Measurements from ENCODE around the gene ACER3. TPM values are rescaled to one million over a fixed set of nuclear protein-coding genes. Genes with fewer than 3 reads are reported as not detected.
A peak's percentile ranks its signal among the peaks of the same experiment; 100 is the strongest.

Gene ACER3
- total and polyA plus RNA-seq, 2 experiments from 2014 or later, result 6.2 to 26.5 TPM

GRCh38 chr11:77067861-77068443 lies 207.2 kb downstream of the ACER3 start:
- peaks cover 10% of the 10 kb centered on the region for H3F3A ChIP-seq (replicated peaks; ENCODE audit: low read depth)
- H3K4me3 ChIP-seq, result peak overlapping the region; percentile 84
- no peaks in the 10 kb centered on the region for H3K79me2 ChIP-seq (replicated peaks; ENCODE audit: insufficient read depth)
- no peaks in the 10 kb centered on the region for H3K36me3 ChIP-seq (ENCODE audit: insufficient read depth)
- H3K4me3 Mint-ChIP-seq, result peak overlapping the region; percentile 73
- H3K27ac Mint-ChIP-seq, result no peak overlapping the region
- H3K36me3 Mint-ChIP-seq (ENCODE audit: low read depth), result no peaks in the 10 kb centered on the region
- ATAC-seq (no peak), DNase-seq (ENCODE audit: low spot score) (no peak)
- H3K4me1 Mint-ChIP-seq, result peaks cover 24% of the 10 kb centered on the region
- no peaks in the 10 kb centered on the region for H4K20me1 ChIP-seq (replicated peaks; ENCODE audit: insufficient read depth)
- H3K4me1 ChIP-seq (ENCODE audit: insufficient read depth), result peaks cover 12% of the 10 kb centered on the region; the same call in 1 of the 2 replicates
- TF ChIP-seq POLR2AphosphoS5 (IDR thresholded peaks at IDR 0.05; ENCODE audit: low read depth) (no peak), ZNF331 (CRISPR knock-in tag; IDR thresholded peaks at IDR 0.05; ENCODE audit: low read depth) (no peak), EZH2phosphoT487 (IDR thresholded peaks at IDR 0.05; ENCODE audit: unreplicated experiment) (no peak)
- peak overlapping the region; percentile 92 for H3K4me2 ChIP-seq
- H3K27me3 Mint-ChIP-seq (ENCODE audit: insufficient read depth, low read depth, poor library complexity), result peaks cover 27% of the 10 kb centered on the region
- no peak overlapping the region for H3K27ac ChIP-seq (ENCODE audit: low read depth)
- no peaks in the 10 kb centered on the region for H3K9me2 ChIP-seq (ENCODE audit: insufficient read depth)
- no peaks in the 10 kb centered on the region for H3K27me3 ChIP-seq (ENCODE audit: insufficient read depth)
- H3K9me3 Mint-ChIP-seq, result no peaks in the 10 kb centered on the region
- no peak overlapping the region for H2AFZ ChIP-seq

- TF ChIP-seq ETS1 (IDR thresholded peaks at IDR 0.05) (no peak), STAT1 (IDR thresholded peaks at IDR 0.05; ENCODE audit: unreplicated experiment) (no peak), ZNF114 (CRISPR knock-in tag; IDR thresholded peaks at IDR 0.05) (no peak)
- no peak for DNase-seq (ENCODE audit: low spot score)
- Histone ChIP-seq H3K4me1 (ENCODE audit: insufficient read depth) (peaks cover 12% of the 10 kb centered on the region; the same call in 1 of the 2 replicates), H2AFZ (no peak overlapping the region), H3K79me2 (replicated peaks; ENCODE audit: insufficient read depth) (no peaks in the 10 kb centered on the region), H3K27me3 (ENCODE audit: insufficient read depth) (no peaks in the 10 kb centered on the region), H3K27ac (ENCODE audit: low read depth) (no peak overlapping the region), H3K4me3 (no peak overlapping the region), H3K4me2 (peak overlapping the region; percentile 92; the same call in 1 of the 2 replicates), H3K36me3 (ENCODE audit: insufficient read depth) (no peaks in the 10 kb centered on the region), H3F3A (replicated peaks; ENCODE audit: low read depth) (peaks cover 10% of the 10 kb centered on the region), H3K9me2 (ENCODE audit: insufficient read depth) (no peaks in the 10 kb centered on the region), H4K20me1 (replicated peaks; ENCODE audit: insufficient read depth) (no peaks in the 10 kb centered on the region)
- Mint-ChIP-seq H3K4me3 (no peak overlapping the region), H3K9me3 (no peaks in the 10 kb centered on the region), H3K4me1 (peaks cover 24% of the 10 kb centered on the region), H3K36me3 (ENCODE audit: low read depth) (no peaks in the 10 kb centered on the region), H3K27ac (no peak overlapping the region), H3K27me3 (ENCODE audit: insufficient read depth, low read depth, poor library complexity) (peaks cover 32% of the 10 kb centered on the region)
- ATAC-seq, result no peak
Measured at GRCh38 chr11:77068457-77069335, 208.0 kb downstream of the ACER3 start.

GRCh38 chr11:77069336-77069968 lies 208.7 kb downstream of the ACER3 start:
- H3K4me1 ChIP-seq (ENCODE audit: insufficient read depth), result peaks cover 12% of the 10 kb centered on the region; the same call in 1 of the 2 replicates
- H3K4me1 Mint-ChIP-seq, result peaks cover 26% of the 10 kb centered on the region
- H3K36me3 Mint-ChIP-seq (ENCODE audit: low read depth), result no peaks in the 10 kb centered on the region
- no peak overlapping the region for H3K4me3 Mint-ChIP-seq
- no peaks in the 10 kb centered on the region for H3K27me3 ChIP-seq (ENCODE audit: insufficient read depth)
- peaks cover 10% of the 10 kb centered on the region for H3F3A ChIP-seq (replicated peaks; ENCODE audit: low read depth)
- no peak overlapping the region for H3K27ac Mint-ChIP-seq
- DNase-seq (ENCODE audit: low spot score) (no peak), ATAC-seq (no peak)
- no peaks in the 10 kb centered on the region for H3K9me2 ChIP-seq (ENCODE audit: insufficient read depth)
- H3K4me3 ChIP-seq, result no peak overlapping the region
- peaks cover 30% of the 10 kb centered on the region for H3K27me3 Mint-ChIP-seq (ENCODE audit: insufficient read depth, low read depth, poor library complexity)
- H4K20me1 ChIP-seq (replicated peaks; ENCODE audit: insufficient read depth), result no peaks in the 10 kb centered on the region
- H2AFZ ChIP-seq, result no peak overlapping the region
- H3K79me2 ChIP-seq (replicated peaks; ENCODE audit: insufficient read depth), result no peaks in the 10 kb centered on the region
- H3K4me2 ChIP-seq, result no peak overlapping the region
- H3K36me3 ChIP-seq (ENCODE audit: insufficient read depth), result no peaks in the 10 kb centered on the region
- H3K9me3 Mint-ChIP-seq, result no peaks in the 10 kb centered on the region
- no peak overlapping the region for H3K27ac ChIP-seq (ENCODE audit: low read depth)
- no peak for TF ChIP-seq EZH2phosphoT487 (IDR thresholded peaks at IDR 0.05; ENCODE audit: unreplicated experiment)
- no peak for TF ChIP-seq POLR2AphosphoS5 (IDR thresholded peaks at IDR 0.05; ENCODE audit: low read depth)
- TF ChIP-seq ZNF462 (CRISPR knock-in tag; IDR thresholded peaks at IDR 0.05), result no peak
